Spleen (tissue), 11 donors: Measurements from ENCODE around the gene UGCG. TPM values are rescaled to one million over a fixed set of nuclear protein-coding genes. Genes with fewer than 3 reads are reported as not detected.
A peak's percentile ranks its signal among the peaks of the same experiment; 100 is the strongest.

ENCODE experiments used
- DNase-seq: peaks from one replicate; pipeline ENCODE4 v3.0.0-alpha.2; 2020
- H3K27ac ChIP-seq, 8 donors: fragments of 200-600 bp; sonication (generic) in 7 of 8; 1 replicate in 4 of 8; 2 replicates in 4 of 8; pipeline versions ENCODE4 v1.5.0 to v1.8.0; 2016 to 2021; ENCODE audit warnings: inconsistent platforms in 4 of 8, mild to moderate bottlenecking in 4 of 8, moderate library complexity in 1 of 8
- H3K27me3 ChIP-seq, 7 donors: fragments of 200-600 bp; sonication (generic) in 6 of 7; replicated peaks in 1 of 7; 1 replicate in 4 of 7; 2 replicates in 3 of 7; pipeline versions ENCODE4 v1.5.0 to v1.8.0; 2016 to 2021; ENCODE audit warnings: inconsistent platforms in 3 of 7, mild to moderate bottlenecking in 1 of 7
- H3K36me3 ChIP-seq, 6 donors: fragments of 200-600 bp; sonication (generic) in 5 of 6; 1 replicate in 4 of 6; 2 replicates in 2 of 6; pipeline versions ENCODE4 v1.5.0 to v1.8.0; 2016 to 2021; ENCODE audit warnings: inconsistent platforms in 2 of 6
- H3K4me1 ChIP-seq, 6 donors: fragments of 200-600 bp; sonication (generic) in 5 of 6; 1 replicate in 3 of 6; 2 replicates in 3 of 6; pipeline versions ENCODE4 v1.5.0 to v1.8.0; 2016 to 2021; ENCODE audit warnings: inconsistent platforms in 3 of 6
- H3K4me3 ChIP-seq, 8 donors: fragments of 200-600 bp; sonication (generic) in 7 of 8; 1 replicate in 4 of 8; 2 replicates in 4 of 8; pipeline versions ENCODE4 v1.5.0 to v1.8.0; 2016 to 2021; ENCODE audit warnings: inconsistent platforms in 4 of 8, mild to moderate bottlenecking in 4 of 8, moderate library complexity in 2 of 8
- H3K9me3 ChIP-seq, 8 donors: fragments of 200-600 bp; sonication (generic) in 7 of 8; 1 replicate in 4 of 8; 2 replicates in 4 of 8; pipeline versions ENCODE4 v1.5.0 to v1.8.0; 2016 to 2021; ENCODE audit warnings: inconsistent platforms in 4 of 8
- POLR2A ChIP-seq, 3 donors: fragments of 450-650 bp; IDR thresholded peaks; one replicate each; pipeline ENCODE4 v1.5.1; 2017; ENCODE audit warnings: antibody characterized with exemption in 3 of 3, mild to moderate bottlenecking in 1 of 3
- POLR2AphosphoS5 ChIP-seq, 3 donors: sonication (generic); formaldehyde crosslinking; IDR thresholded peaks; one replicate each; pipeline ENCODE4 v1.5.1; 2017; ENCODE audit warnings: antibody characterized with exemption in 3 of 3
- WGBS, 5 donors: extraction: QIAGEN DNeasy Blood & Tissue Kit in 3 of 5; methylation state at CpG; one replicate each; pipeline versions ENCODE4 v1.1.5 to v1.1.7; 2013 to 2018; 5-methylcytosine and 5-hydroxymethylcytosine counted together
- intact Hi-C: fragments of 100-400 bp; cut with DNase I; formaldehyde crosslinking; loops from one replicate; pipeline ENCODE4 v1.15.0; 2023; ENCODE audit warnings: low total_unique reads
- polyA plus RNA-seq, 3 donors: library from polyadenylated mRNA; stranded (reverse); fragments of 200-250 nt; gene quantifications; one replicate each; pipeline ENCODE4 v1.2.1, GENCODE V29; 2013
- total RNA-seq, 7 donors: library from RNA; depleted of rRNA in 3 of 7; stranded (reverse); fragments of >200 nt in 3 of 7; fragmentation: NEBNext Ultra II Directional in 4 of 7; extraction: Animal tissue kit (Norgen Biotek cat#: 25700) in 4 of 7; gene quantifications; one replicate each; pipeline versions ENCODE4 v1.1.0 to v1.2.1, GENCODE V29; 2016 to 2021
- TF ChIP-seq, protein P1 (sequence below), 11 experiments: fragments of 200-600 bp in 7 of 11; fragments of 450-650 bp in 4 of 11; sonication (generic) in 4 of 11; IDR thresholded peaks in 8 of 11; conservative IDR thresholded peaks in 3 of 11; 1 replicate in 7 of 11; 2 replicates in 4 of 11; pipeline versions ENCODE4 v1.4.0 to v1.8.0; 2016 to 2021; ENCODE audit warnings: antibody characterized with exemption in 11 of 11, inconsistent platforms in 4 of 11, mild to moderate bottlenecking in 1 of 11
- donor health status: healthy with polysubstance abuse.
- donor health status: DM: no; HTN: no; CAD: no; lungs with moderate emphysema.
- donor health status: DM: no; HTN: no; CAD: no.
- donor health status: Bipolar disorder and iron deficiency.
- donor health status: healthy.
- donor health status: DM: no; HTN: no; CAD: no.
- donor health status: DM: yes; HTN: yes; CAD: no.

The UGCG gene
- total and polyA plus RNA-seq, 10 donors = 18.1 to 178 (median 80.8) TPM

GRCh38 chr9:111853450-111853827, 43.2 kb upstream of the UGCG start:
- Histone ChIP-seq H3K27ac (peak overlapping the region in 6 of 8 donors; percentile 15 to 83 (median 72)), H3K4me3 (no peak overlapping the region), H3K4me1 (peaks cover 0 to 26% (median 4%) of the 10 kb centered on the region in 6 donors), H3K36me3 (no peaks in the 10 kb centered on the region), H3K27me3 (no peaks in the 10 kb centered on the region), H3K9me3 (no peaks in the 10 kb centered on the region)
- intact Hi-C loops = no loop called here
- TF ChIP-seq, protein P1, sequence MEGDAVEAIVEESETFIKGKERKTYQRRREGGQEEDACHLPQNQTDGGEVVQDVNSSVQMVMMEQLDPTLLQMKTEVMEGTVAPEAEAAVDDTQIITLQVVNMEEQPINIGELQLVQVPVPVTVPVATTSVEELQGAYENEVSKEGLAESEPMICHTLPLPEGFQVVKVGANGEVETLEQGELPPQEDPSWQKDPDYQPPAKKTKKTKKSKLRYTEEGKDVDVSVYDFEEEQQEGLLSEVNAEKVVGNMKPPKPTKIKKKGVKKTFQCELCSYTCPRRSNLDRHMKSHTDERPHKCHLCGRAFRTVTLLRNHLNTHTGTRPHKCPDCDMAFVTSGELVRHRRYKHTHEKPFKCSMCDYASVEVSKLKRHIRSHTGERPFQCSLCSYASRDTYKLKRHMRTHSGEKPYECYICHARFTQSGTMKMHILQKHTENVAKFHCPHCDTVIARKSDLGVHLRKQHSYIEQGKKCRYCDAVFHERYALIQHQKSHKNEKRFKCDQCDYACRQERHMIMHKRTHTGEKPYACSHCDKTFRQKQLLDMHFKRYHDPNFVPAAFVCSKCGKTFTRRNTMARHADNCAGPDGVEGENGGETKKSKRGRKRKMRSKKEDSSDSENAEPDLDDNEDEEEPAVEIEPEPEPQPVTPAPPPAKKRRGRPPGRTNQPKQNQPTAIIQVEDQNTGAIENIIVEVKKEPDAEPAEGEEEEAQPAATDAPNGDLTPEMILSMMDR (IDR thresholded peaks at IDR 0.05 in 8 of 11, conservative IDR thresholded peaks at IDR 0.05 in 3 of 11) = no peak
- TF ChIP-seq POLR2AphosphoS5 (IDR thresholded peaks at IDR 0.05) (no peak), POLR2A (IDR thresholded peaks at IDR 0.05) (no peak)
- no peak for DNase-seq

DNA sequence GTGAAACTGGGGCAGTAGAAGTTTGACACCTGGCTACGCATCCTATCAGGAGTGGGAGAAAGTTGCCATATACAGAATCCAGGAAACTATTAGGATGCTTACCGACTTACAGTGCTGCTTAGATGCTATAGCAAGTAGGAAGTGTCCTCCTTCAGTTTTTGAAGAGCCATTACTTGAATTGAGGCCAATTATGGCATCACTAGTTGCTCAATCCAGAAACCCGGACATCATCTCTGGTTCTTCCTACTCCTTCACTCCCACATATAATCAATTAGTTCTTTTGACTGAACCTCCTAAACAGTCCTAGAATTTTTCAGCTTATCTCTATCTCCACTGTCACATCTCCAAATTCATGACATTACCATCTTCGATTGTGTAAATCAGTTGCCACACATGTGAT, 41.8 kb upstream of the UGCG start:
- Histone ChIP-seq H3K9me3 (no peaks in the 10 kb centered on the region), H3K4me1 (peaks cover 0 to 20% (median 2%) of the 10 kb centered on the region in 6 donors), H3K36me3 (no peaks in the 10 kb centered on the region), H3K27ac (peak overlapping the region in 7 of 8 donors; percentile 12 to 83 (median 66)), H3K4me3 (no peak overlapping the region), H3K27me3 (no peaks in the 10 kb centered on the region)
- DNase-seq = no peak
- WGBS, 5 donors = 35 to 77% (median 64%) methylated on average over 4 of the region's 4 CpGs
- intact Hi-C loops = no loop called here
- TF ChIP-seq POLR2A (IDR thresholded peaks at IDR 0.05) (no peak), POLR2AphosphoS5 (IDR thresholded peaks at IDR 0.05) (no peak)
- TF ChIP-seq, protein P1 (IDR thresholded peaks at IDR 0.05 in 8 of 11, conservative IDR thresholded peaks at IDR 0.05 in 3 of 11) = no peak

DNA sequence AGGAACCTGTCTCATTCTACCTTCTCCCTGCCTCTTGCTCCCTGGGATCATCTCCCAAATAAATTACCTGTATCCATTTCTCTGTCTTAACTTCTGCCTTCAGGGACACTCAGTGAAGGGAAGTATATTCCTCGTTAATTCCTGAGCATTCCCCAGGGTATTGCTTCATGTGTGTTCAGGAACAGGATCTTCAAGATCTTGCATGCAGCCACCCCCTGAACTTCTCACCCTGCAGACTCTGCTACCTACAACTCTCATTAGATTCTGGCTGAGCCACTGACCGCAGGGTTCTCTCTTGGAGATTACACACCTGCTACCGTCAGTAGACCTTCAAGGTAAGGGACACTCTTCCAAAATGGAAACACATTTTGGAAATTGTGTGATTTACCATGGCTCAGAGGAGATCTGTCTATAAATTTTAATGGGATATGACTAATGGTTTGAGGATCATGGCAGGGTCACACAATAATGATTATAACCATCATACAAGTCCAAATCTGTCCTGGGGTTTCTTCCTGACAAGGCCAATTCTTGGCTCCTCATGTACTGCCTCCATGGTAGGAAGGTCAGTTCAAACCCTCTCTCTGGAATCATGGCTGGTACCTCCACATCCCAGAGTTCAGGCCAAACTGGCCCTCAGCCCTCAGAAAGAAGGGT, 38.9 kb upstream of the UGCG start:
- intact Hi-C loops = no loop called here
- WGBS, 5 donors = 76 to 90% (median 86%) methylated on average over 3 of the region's 3 CpGs
- H3K36me3 ChIP-seq = no peaks in the 10 kb centered on the region
- H3K27ac ChIP-seq = no peak overlapping the region
- no peak overlapping the region for H3K4me3 ChIP-seq
- peaks cover 0 to 8% (median 0%) of the 10 kb centered on the region in 6 donors for H3K4me1 ChIP-seq
- no peak for DNase-seq
- no peak for TF ChIP-seq POLR2A (IDR thresholded peaks at IDR 0.05)
- no peak for TF ChIP-seq POLR2AphosphoS5 (IDR thresholded peaks at IDR 0.05)
- TF ChIP-seq, protein P1 (IDR thresholded peaks at IDR 0.05 in 8 of 11, conservative IDR thresholded peaks at IDR 0.05 in 3 of 11) = no peak
- H3K9me3 ChIP-seq = no peaks in the 10 kb centered on the region
- no peaks in the 10 kb centered on the region for H3K27me3 ChIP-seq

DNA sequence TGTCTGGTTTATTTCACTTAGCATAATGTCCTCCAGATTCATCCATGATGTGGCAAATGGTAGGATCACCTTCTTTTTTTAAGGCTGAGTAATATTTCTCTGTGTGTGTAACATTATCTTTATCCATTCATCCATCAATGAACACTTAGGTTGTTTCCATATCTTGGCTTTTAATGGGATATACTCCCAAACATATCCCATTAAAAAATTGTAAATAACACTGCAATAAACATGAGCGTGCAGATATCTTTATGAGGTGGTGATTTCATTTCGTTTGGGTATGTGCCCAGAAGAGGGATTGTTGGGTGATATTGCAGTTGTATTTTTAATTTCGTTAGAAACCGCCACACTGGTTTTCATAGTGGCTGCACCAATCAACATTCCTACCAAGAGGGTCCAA, 36.2 kb upstream of the UGCG start:
- H3K27ac ChIP-seq = no peak overlapping the region
- TF ChIP-seq, protein P1 (IDR thresholded peaks at IDR 0.05 in 8 of 11, conservative IDR thresholded peaks at IDR 0.05 in 3 of 11) = no peak
- TF ChIP-seq POLR2A (IDR thresholded peaks at IDR 0.05) (no peak), POLR2AphosphoS5 (IDR thresholded peaks at IDR 0.05) (no peak)

More for the DNA sequence above, 36.2 kb upstream of the UGCG start:
- WGBS, 5 donors = 91 to 96% (median 95%) methylated on average over 4 of the region's 4 CpGs
- intact Hi-C loops = no loop called here
- Histone ChIP-seq H3K27me3 (no peaks in the 10 kb centered on the region), H3K36me3 (no peaks in the 10 kb centered on the region), H3K9me3 (no peaks in the 10 kb centered on the region), H3K4me3 (no peak overlapping the region), H3K4me1 (no peaks in the 10 kb centered on the region)
- no peak for DNase-seq
